Left ventricle myocardium inferior (tissue), 1 donor: ENCODE data around the gene PILRB. TPM values are rescaled to one million over a fixed set of nuclear protein-coding genes. Genes with fewer than 3 reads are reported as not detected.

Experiments
- DNase-seq: peaks from one replicate; pipeline ENCODE4 v3.0.0-alpha.2; 2020
- H3K27ac ChIP-seq: fragments of 200-600 bp; replicated peaks from 2 replicates; pipeline ENCODE4 v1.8.0; 2021
- H3K27me3 ChIP-seq: fragments of 200-600 bp; 2 replicates; pipeline ENCODE4 v1.8.0; 2021; ENCODE audit warnings: low read depth
- H3K36me3 ChIP-seq: fragments of 200-600 bp; 2 replicates; pipeline ENCODE4 v1.8.0; 2021
- H3K4me1 ChIP-seq: fragments of 200-600 bp; 2 replicates; pipeline ENCODE4 v1.8.0; 2021
- H3K4me3 ChIP-seq: fragments of 200-600 bp; 2 replicates; pipeline ENCODE4 v1.8.0; 2021; ENCODE audit warnings: mild to moderate bottlenecking, moderate library complexity
- H3K9me3 ChIP-seq: fragments of 200-600 bp; replicated peaks from 2 replicates; pipeline ENCODE4 v1.8.0; 2021
- intact Hi-C: fragments of 100-400 bp; cut with micrococcal nuclease; formaldehyde crosslinking; loops from one replicate; pipeline ENCODE4 v1.11.0; 2022
- total RNA-seq: library from RNA; stranded (reverse); fragmentation: NEBNext Ultra II Directional; extraction: Animal tissue kit (Norgen Biotek cat#: 25700); gene quantifications from one replicate; pipeline ENCODE4 v1.2.1, GENCODE V29; 2021
- TF ChIP-seq, protein P1 (sequence below): fragments of 200-600 bp; IDR thresholded peaks from 2 replicates; pipeline ENCODE4 v1.8.0; 2021; ENCODE audit warnings: antibody characterized with exemption, mild to moderate bottlenecking, borderline replicate concordance
- donor health status: DM: no; HTN: yes; CAD: no; lungs with severe emphysema.

Gene PILRB
- total RNA-seq, 1 donor from 2014 or later: 10.6 TPM

- Histone ChIP-seq H3K36me3 (no peaks in the 10 kb centered on the region), H3K27me3 (no peaks in the 10 kb centered on the region), H3K9me3 (no peaks in the 10 kb centered on the region), H3K4me1 (peaks cover 13% of the 10 kb centered on the region), H3K27ac (no peak overlapping the region), H3K4me3 (no peak overlapping the region)
- intact Hi-C loops: no loop called here
- no peak for DNase-seq
- TF ChIP-seq, protein P1, sequence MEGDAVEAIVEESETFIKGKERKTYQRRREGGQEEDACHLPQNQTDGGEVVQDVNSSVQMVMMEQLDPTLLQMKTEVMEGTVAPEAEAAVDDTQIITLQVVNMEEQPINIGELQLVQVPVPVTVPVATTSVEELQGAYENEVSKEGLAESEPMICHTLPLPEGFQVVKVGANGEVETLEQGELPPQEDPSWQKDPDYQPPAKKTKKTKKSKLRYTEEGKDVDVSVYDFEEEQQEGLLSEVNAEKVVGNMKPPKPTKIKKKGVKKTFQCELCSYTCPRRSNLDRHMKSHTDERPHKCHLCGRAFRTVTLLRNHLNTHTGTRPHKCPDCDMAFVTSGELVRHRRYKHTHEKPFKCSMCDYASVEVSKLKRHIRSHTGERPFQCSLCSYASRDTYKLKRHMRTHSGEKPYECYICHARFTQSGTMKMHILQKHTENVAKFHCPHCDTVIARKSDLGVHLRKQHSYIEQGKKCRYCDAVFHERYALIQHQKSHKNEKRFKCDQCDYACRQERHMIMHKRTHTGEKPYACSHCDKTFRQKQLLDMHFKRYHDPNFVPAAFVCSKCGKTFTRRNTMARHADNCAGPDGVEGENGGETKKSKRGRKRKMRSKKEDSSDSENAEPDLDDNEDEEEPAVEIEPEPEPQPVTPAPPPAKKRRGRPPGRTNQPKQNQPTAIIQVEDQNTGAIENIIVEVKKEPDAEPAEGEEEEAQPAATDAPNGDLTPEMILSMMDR: no peak
Measured at GRCh38 chr7:100393233-100393905, 35.5 kb downstream of the PILRB start.

GRCh38 chr7:100394077-100394476, 36.2 kb downstream of the PILRB start:
- intact Hi-C loops: no loop called here
- H3K4me3 ChIP-seq: no peak overlapping the region
- DNase-seq: no peak
- no peaks in the 10 kb centered on the region for H3K27me3 ChIP-seq
- no peaks in the 10 kb centered on the region for H3K9me3 ChIP-seq
- TF ChIP-seq, protein P1: no peak
- no peaks in the 10 kb centered on the region for H3K36me3 ChIP-seq
- H3K4me1 ChIP-seq: peaks cover 13% of the 10 kb centered on the region
- no peak overlapping the region for H3K27ac ChIP-seq

DNA sequence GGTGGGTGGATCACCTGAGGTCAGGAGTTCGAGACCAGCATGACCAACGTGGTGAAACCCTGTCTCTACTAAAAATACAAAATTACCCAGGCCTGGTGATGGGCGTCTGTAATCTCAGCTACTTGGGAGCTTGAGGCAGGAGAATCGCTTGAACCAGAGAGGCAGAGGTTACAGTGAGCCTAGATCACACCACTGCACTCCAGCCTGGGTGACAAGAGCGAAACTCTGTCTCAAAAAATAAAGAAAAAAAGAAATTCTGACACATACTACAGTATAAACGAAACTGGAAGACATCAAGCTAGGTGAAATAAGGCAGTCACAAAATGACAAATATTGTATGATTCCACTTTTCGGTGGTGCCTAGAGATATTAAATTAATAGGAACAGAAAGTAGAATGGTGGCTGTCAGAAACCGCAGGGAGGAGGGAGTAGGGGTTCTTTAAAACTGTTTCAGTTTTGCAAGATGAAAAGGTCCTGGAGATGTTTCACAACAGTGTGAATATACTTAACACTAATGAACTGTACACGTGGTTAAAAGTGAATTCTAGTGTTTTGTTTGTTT, 38.6 kb downstream of the PILRB start:
- DNase-seq: no peak
- Histone ChIP-seq H3K27me3 (no peaks in the 10 kb centered on the region), H3K4me1 (no peaks in the 10 kb centered on the region), H3K27ac (no peak overlapping the region), H3K4me3 (no peak overlapping the region), H3K36me3 (no peaks in the 10 kb centered on the region), H3K9me3 (no peaks in the 10 kb centered on the region)
- TF ChIP-seq, protein P1: no peak
- intact Hi-C loops: no loop called here

DNA sequence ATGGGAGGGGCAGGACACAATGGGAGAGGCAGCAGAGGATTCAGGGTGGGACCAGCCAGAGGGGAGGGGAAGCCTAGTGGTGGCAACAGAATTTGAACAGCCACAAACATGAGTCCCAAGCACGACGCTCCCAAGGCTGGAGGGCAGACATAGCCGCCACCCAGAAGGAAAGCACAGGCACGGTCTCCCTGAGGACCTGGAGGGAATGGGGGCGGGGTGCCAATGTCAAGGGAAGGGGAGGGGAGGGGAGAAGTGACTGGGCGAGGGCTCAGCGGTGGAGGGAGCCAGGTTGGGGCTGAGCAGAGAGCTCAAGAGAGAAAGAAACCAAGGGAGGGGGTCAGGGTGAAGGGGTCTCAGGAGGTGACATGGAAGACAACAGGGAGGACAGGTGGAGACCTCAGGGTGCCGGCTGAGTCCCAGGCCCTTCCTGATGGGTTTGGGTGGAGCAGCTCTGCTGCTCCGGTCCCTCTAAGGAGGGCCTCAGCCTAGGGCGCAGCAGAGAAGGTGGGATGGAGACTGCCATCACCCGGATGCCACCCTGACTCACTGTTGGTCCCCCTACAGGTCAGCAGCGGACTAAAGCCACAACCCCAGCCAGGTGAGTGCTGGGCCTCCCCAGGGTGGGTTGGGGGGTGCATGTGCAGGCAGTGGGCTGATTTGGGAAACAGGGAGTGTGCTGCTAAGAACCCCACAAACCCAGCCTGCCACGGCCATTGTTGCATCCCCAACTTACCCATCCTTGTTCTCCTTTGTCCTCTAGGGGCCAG, 39.6 kb downstream of the PILRB start:
- no peak overlapping the region for H3K27ac ChIP-seq

GRCh38 chr7:100398239-100398638, 40.3 kb downstream of the PILRB start:
- intact Hi-C loops: no loop called here
- H3K36me3 ChIP-seq: no peaks in the 10 kb centered on the region
- TF ChIP-seq, protein P1: no peak
- no peak overlapping the region for H3K27ac ChIP-seq
- no peak for DNase-seq
- no peak overlapping the region for H3K4me3 ChIP-seq
- no peaks in the 10 kb centered on the region for H3K4me1 ChIP-seq
- no peaks in the 10 kb centered on the region for H3K9me3 ChIP-seq
- H3K27me3 ChIP-seq: no peaks in the 10 kb centered on the region

More for the DNA sequence above, 39.6 kb downstream of the PILRB start:
- no peak overlapping the region for H3K4me3 ChIP-seq
- TF ChIP-seq, protein P1: no peak
- no peaks in the 10 kb centered on the region for H3K27me3 ChIP-seq
- no peaks in the 10 kb centered on the region for H3K9me3 ChIP-seq
- DNase-seq: no peak
- no peaks in the 10 kb centered on the region for H3K4me1 ChIP-seq
- no peaks in the 10 kb centered on the region for H3K36me3 ChIP-seq
- intact Hi-C loops: no loop called here
